Measurements from ENCODE around the gene RASL11A. TPM values are rescaled to one million over a fixed set of nuclear protein-coding genes. Genes with fewer than 3 reads are reported as not detected.
"Not testable (repeated sequence)": the region's sequence is repeated elsewhere in the genome, so short reads cannot be mapped to it uniquely, and the experiment has no call there.

Gene RASL11A
- total RNA-seq (2022) (18.8 and 21.0 TPM in 2 replicates), Bru-seq, nascent RNA (percentile 72 among the genes with signal in this experiment), BruChase-seq, experiment 1, labeled RNA remaining after a 2-hour chase (percentile 77 among the genes with signal in this experiment), BruChase-seq, experiment 2, labeled RNA remaining after a 6-hour chase (percentile 66 among the genes with signal in this experiment)
- long read RNA-seq, partial matches to known transcripts, result 0 of 1 reads
- long read RNA-seq, other reads (novel, unspliced or antisense), result 0 of 1 reads

- TF ChIP-seq CTCF (IDR thresholded peaks at IDR 0.05; ENCODE audit: insufficient read depth in 1 of 2, low read depth in 1 of 2, low read length in 1 of 2, severe bottlenecking in 1 of 2, unreplicated experiment in 1 of 2), result peak; percentile 79 to 97
These were observed at the start of gene RASL11A for GRCh38 chr13:27270594-27271520. RASL11A (plus strand) TSS chr13:27270830; CDS start chr13:27270945, 115 bp downstream.

GRCh38 chr13:27222100-27222499 is 48.5 kb upstream of the RASL11A start:
- H3K27ac Mint-ChIP-seq (ENCODE audit: unreplicated experiment); H3K4me1 ChIP-seq; H3K27me3 Mint-ChIP-seq (ENCODE audit: insufficient read depth, unreplicated experiment); H3K4me1 Mint-ChIP-seq (ENCODE audit: low read depth, unreplicated experiment); POLR2A ChIA-PET; H3K4me3 Mint-ChIP-seq (ENCODE audit: unreplicated experiment); H3K36me3 Mint-ChIP-seq (ENCODE audit: insufficient read depth, unreplicated experiment); intact Hi-C loops (cut with micrococcal nuclease; ENCODE audit: unreplicated experiment); H3K27me3 ChIP-seq (replicated peaks; ENCODE audit: control insufficient read depth, insufficient read depth, low read length); H3K36me3 ChIP-seq (ENCODE audit: control insufficient read depth, insufficient read depth, low read length); CTCF ChIA-PET; DNase-seq; BruUV-seq (replicated peaks); H3K4me3 ChIP-seq (ENCODE audit: low read depth, low read length): not testable (repeated sequence)
- H3K9me3 ChIP-seq, result peaks cover 16% of the 10 kb centered on the region
- peaks cover 11% of the 10 kb centered on the region for H3K9me3 Mint-ChIP-seq (ENCODE audit: unreplicated experiment)

More at GRCh38 chr13:27270594-27271520, at the start of gene RASL11A:
- ChIA-PET CTCF (interaction anchor here (0.5 to 2.1 kb wide), 12 partner anchors 10 to 486 kb away, joined by 3 to 12 read pairs (median 4); no protein-coding TSS in a partner anchor), POLR2A (interaction anchor here (0.5 to 1.2 kb wide), 6 partner anchors 11 to 324 kb away, joined by 3 to 7 read pairs (median 4); partner anchors contain the start of gene RPL21)
- intact Hi-C loops (cut with micrococcal nuclease; ENCODE audit: unreplicated experiment), result loop anchor here (2.0 to 5.0 kb wide), 5 partner anchors 20 to 324 kb away; partner anchors contain the start of genes RPL21 and USP12
- H3K36me3 ChIP-seq (ENCODE audit: control insufficient read depth, insufficient read depth, low read length), result no peaks in the 10 kb centered on the region
- H3K4me1 ChIP-seq, result peaks cover 4% of the 10 kb centered on the region; the same call in 1 of the 2 replicates
- Mint-ChIP-seq H3K4me3 (ENCODE audit: unreplicated experiment) (peak within 1 kb of the TSS; percentile 81), H3K27me3 (ENCODE audit: insufficient read depth, unreplicated experiment) (no peaks in the 10 kb centered on the region), H3K36me3 (ENCODE audit: insufficient read depth, unreplicated experiment) (peaks cover 5% of the 10 kb centered on the region), H3K27ac (ENCODE audit: unreplicated experiment) (peak within 1 kb of the TSS; percentile 74), H3K9me3 (ENCODE audit: unreplicated experiment) (no peaks in the 10 kb centered on the region), H3K4me1 (ENCODE audit: low read depth, unreplicated experiment) (peaks cover 7% of the 10 kb centered on the region)
- DNase-seq, result peak; percentile 87 to 91
- H3K27me3 ChIP-seq (replicated peaks; ENCODE audit: control insufficient read depth, insufficient read depth, low read length), result no peaks in the 10 kb centered on the region
- H3K4me3 ChIP-seq (ENCODE audit: low read depth, low read length), result peak within 1 kb of the TSS; percentile 82
- no peaks in the 10 kb centered on the region for H3K9me3 ChIP-seq
- BruUV-seq (replicated peaks), result no TSS peak

- Mint-ChIP-seq H3K27ac (ENCODE audit: unreplicated experiment) (no peak overlapping the region), H3K9me3 (ENCODE audit: unreplicated experiment) (no peaks in the 10 kb centered on the region), H3K4me1 (ENCODE audit: low read depth, unreplicated experiment) (no peaks in the 10 kb centered on the region), H3K27me3 (ENCODE audit: insufficient read depth, unreplicated experiment) (peaks cover 11% of the 10 kb centered on the region), H3K4me3 (ENCODE audit: unreplicated experiment) (no peak overlapping the region), H3K36me3 (ENCODE audit: insufficient read depth, unreplicated experiment) (no peaks in the 10 kb centered on the region)
- H3K36me3 ChIP-seq (ENCODE audit: control insufficient read depth, insufficient read depth, low read length), result no peaks in the 10 kb centered on the region
- ChIA-PET CTCF (interaction anchor here (0.6 to 0.7 kb wide), 2 partner anchors 13 to 132 kb away, joined by 3 to 7 read pairs; no protein-coding TSS in a partner anchor), POLR2A (no interaction called here)
- intact Hi-C loops (cut with micrococcal nuclease; ENCODE audit: unreplicated experiment), result no loop called here
- no peak for TF ChIP-seq CTCF (IDR thresholded peaks at IDR 0.05; ENCODE audit: insufficient read depth in 1 of 2, low read depth in 1 of 2, low read length in 1 of 2, severe bottlenecking in 1 of 2, unreplicated experiment in 1 of 2)
- H3K4me3 ChIP-seq (ENCODE audit: low read depth, low read length), result no peak overlapping the region
- H3K9me3 ChIP-seq, result no peaks in the 10 kb centered on the region
- H3K27me3 ChIP-seq (replicated peaks; ENCODE audit: control insufficient read depth, insufficient read depth, low read length), result no peaks in the 10 kb centered on the region
- H3K4me1 ChIP-seq, result no peaks in the 10 kb centered on the region
- no TSS peak for BruUV-seq (replicated peaks)
- DNase-seq, result no peak
These were observed 43.6 kb upstream of the RASL11A start for GRCh38 chr13:27226991-27227390.
